Esophagus (tissue), 2 donors: ENCODE data around the gene STEAP3. TPM values are rescaled to one million over a fixed set of nuclear protein-coding genes. Genes with fewer than 3 reads are reported as not detected.
A peak's percentile ranks its signal among the peaks of the same experiment; 100 is the strongest.

Experiments used
- H3K27ac ChIP-seq, 2 donors: one replicate each; pipeline ENCODE4 v1.5.1; 2013; ENCODE audit warnings: low read depth in 2 of 2, mild to moderate bottlenecking in 2 of 2, inconsistent platforms in 1 of 2, low read length in 1 of 2, moderate library complexity in 1 of 2
- H3K27me3 ChIP-seq, 2 donors: one replicate each; pipeline ENCODE4 v1.6.1; 2013; ENCODE audit warnings: low read length in 2 of 2, control low read depth in 1 of 2, mild to moderate bottlenecking in 1 of 2; ENCODE audit not compliant: insufficient read depth in 2 of 2, control insufficient read depth in 1 of 2
- H3K36me3 ChIP-seq, 2 donors: one replicate each; pipeline ENCODE4 v1.6.1; 2013; ENCODE audit warnings: low read length in 1 of 2; ENCODE audit not compliant: control insufficient read depth in 2 of 2, insufficient read depth in 2 of 2
- H3K4me1 ChIP-seq, 2 donors: one replicate each; pipeline ENCODE4 v1.6.1; 2013; ENCODE audit warnings: low read length in 1 of 2; ENCODE audit not compliant: control insufficient read depth in 2 of 2, insufficient read depth in 2 of 2
- H3K4me3 ChIP-seq, 2 donors: one replicate each; pipeline ENCODE4 v1.5.1; 2013; ENCODE audit warnings: low read length in 2 of 2, mild to moderate bottlenecking in 2 of 2, low read depth in 1 of 2, moderate library complexity in 1 of 2
- H3K9me3 ChIP-seq, 2 donors: one replicate each; pipeline ENCODE4 v1.6.1; 2013; ENCODE audit warnings: mild to moderate bottlenecking in 2 of 2, low read depth in 1 of 2, low read length in 1 of 2, moderate library complexity in 1 of 2; ENCODE audit not compliant: control insufficient read depth in 2 of 2, insufficient read depth in 1 of 2
- WGBS, 2 donors: extraction: QIAGEN DNeasy Blood & Tissue Kit; methylation state at CpG; one replicate each; pipeline ENCODE4 v1.1.7; 2013; 5-methylcytosine and 5-hydroxymethylcytosine counted together
- polyA plus RNA-seq, 2 donors: library from polyadenylated mRNA; stranded (reverse); fragments of 200-250 nt; gene quantifications; one replicate each; pipeline ENCODE4 v1.2.3, GENCODE V29; 2013
- donor health status: healthy with polysubstance abuse.
- donor health status: Bipolar disorder and iron deficiency.

Gene STEAP3
- polyA plus RNA-seq, result 10 to 100 TPM in 1 of 2 donors, 1 to 10 TPM in 1; 9.6 to 10.5 TPM

GRCh38 chr2:119223521-119224390 lies at the start of gene STEAP3:
Gene STEAP3, plus strand, starts transcription at chr2:119223834. Its CDS starts 7,179 bp downstream, at chr2:119231013.
- H3K27ac ChIP-seq, result no peak within 1 kb of the TSS
- H3K9me3 ChIP-seq, result peaks cover 0 to 2% of the 10 kb centered on the region in 2 donors
- H3K36me3 ChIP-seq, result no peaks in the 10 kb centered on the region
- 0 to 1% methylated on average over 65 to 89 of the region's 89 CpGs for WGBS, 2 donors
- H3K4me1 ChIP-seq, result peaks cover 5 to 6% of the 10 kb centered on the region in 2 donors
- H3K27me3 ChIP-seq, result no peaks in the 10 kb centered on the region
- peak within 1 kb of the TSS; percentile 58 to 60 for H3K4me3 ChIP-seq

- Histone ChIP-seq H3K4me3 (no peak overlapping the region), H3K36me3 (no peaks in the 10 kb centered on the region), H3K4me1 (peaks cover 0 to 2% of the 10 kb centered on the region in 2 donors), H3K27me3 (no peaks in the 10 kb centered on the region), H3K9me3 (no peaks in the 10 kb centered on the region), H3K27ac (no peak overlapping the region)
- WGBS, 2 donors, result 67 to 70% methylated on average over 22 of the region's 22 CpGs
These were observed 49.2 kb upstream of the STEAP3 start for GRCh38 chr2:119174216-119174992.

DNA sequence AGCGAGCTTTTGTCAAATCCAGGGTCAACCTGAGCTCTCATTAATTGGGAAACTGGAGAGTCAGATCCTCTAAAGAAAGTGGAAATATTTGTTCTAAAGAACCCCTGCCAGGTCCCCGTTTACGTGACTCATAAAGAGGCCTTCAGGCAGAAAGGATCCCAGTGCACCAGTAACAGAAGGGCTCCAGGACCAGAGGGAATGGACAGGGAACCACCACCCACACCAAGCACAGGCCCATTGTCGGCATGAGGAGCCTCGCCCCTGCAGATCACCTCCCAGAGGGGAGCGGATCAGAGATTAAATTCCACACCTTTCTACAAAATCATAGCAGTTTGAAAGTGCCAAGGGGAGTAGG lies 48.7 kb upstream of the STEAP3 start:
- WGBS, 2 donors, result 66 to 76% methylated on average over 6 of the region's 6 CpGs
- Histone ChIP-seq H3K27me3 (no peaks in the 10 kb centered on the region), H3K9me3 (no peaks in the 10 kb centered on the region), H3K27ac (no peak overlapping the region), H3K4me1 (peaks cover 0 to 2% of the 10 kb centered on the region in 2 donors), H3K36me3 (no peaks in the 10 kb centered on the region), H3K4me3 (no peak overlapping the region)

GRCh38 chr2:119175517-119175916 lies 48.1 kb upstream of the STEAP3 start:
- Histone ChIP-seq H3K4me1 (peaks cover 0 to 2% of the 10 kb centered on the region in 2 donors), H3K9me3 (no peaks in the 10 kb centered on the region)
- 77 to 83% methylated on average over 10 of the region's 10 CpGs for WGBS, 2 donors

DNA sequence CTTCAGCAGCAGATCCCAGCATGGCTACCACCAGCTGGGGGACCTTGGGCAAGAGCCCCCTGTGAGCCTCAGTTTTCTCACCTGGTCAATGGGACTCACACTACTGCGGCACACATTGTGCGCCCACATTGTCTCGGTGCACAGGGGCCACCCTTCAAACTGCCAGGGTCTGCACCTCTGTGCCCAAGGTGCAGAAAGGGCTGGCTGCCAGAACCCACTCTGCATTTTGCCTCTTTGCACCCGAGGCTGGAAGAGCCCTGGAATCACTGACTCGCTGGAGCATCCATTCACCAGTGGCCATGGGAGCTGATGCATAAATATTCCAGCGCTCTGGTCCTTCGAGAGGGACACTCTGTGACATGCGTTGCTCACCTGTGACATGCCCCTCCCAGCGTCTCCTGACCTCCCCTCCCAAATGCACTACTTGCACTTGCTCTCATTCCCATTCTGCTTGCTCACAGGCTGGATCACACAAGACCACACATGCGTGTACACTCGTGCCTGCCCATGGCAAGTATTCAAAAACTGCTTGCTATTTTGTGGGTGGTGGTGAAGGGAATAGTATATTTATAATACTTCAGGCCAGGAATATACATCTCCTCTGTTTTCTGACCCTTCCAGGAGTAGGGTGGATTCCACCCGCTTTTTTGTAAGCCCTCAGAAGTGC lies 46.3 kb upstream of the STEAP3 start:
- WGBS, 2 donors, result 67 to 75% methylated on average over 12 of the region's 12 CpGs

More at GRCh38 chr2:119175517-119175916, 48.1 kb upstream of the STEAP3 start:
- Histone ChIP-seq H3K4me3 (no peak overlapping the region), H3K36me3 (no peaks in the 10 kb centered on the region), H3K27me3 (no peaks in the 10 kb centered on the region), H3K27ac (no peak overlapping the region)

GRCh38 chr2:119177838-119178190 lies 45.8 kb upstream of the STEAP3 start:
- Histone ChIP-seq H3K27ac (no peak overlapping the region), H3K9me3 (no peaks in the 10 kb centered on the region), H3K4me1 (peaks cover 0 to 2% of the 10 kb centered on the region in 2 donors), H3K4me3 (no peak overlapping the region), H3K36me3 (no peaks in the 10 kb centered on the region), H3K27me3 (no peaks in the 10 kb centered on the region)
- WGBS, 2 donors, result 50 to 52% methylated on average over 4 of the region's 4 CpGs

More for the DNA sequence above, 46.3 kb upstream of the STEAP3 start:
- H3K27me3 ChIP-seq, result no peaks in the 10 kb centered on the region
- peaks cover 0 to 2% of the 10 kb centered on the region in 2 donors for H3K4me1 ChIP-seq
- no peak overlapping the region for H3K27ac ChIP-seq
- H3K36me3 ChIP-seq, result no peaks in the 10 kb centered on the region
- no peaks in the 10 kb centered on the region for H3K9me3 ChIP-seq
- no peak overlapping the region for H3K4me3 ChIP-seq

GRCh38 chr2:119178776-119179175 lies 44.9 kb upstream of the STEAP3 start:
- Histone ChIP-seq H3K36me3 (no peaks in the 10 kb centered on the region), H3K27me3 (no peaks in the 10 kb centered on the region), H3K27ac (no peak overlapping the region), H3K4me3 (no peak overlapping the region), H3K9me3 (no peaks in the 10 kb centered on the region), H3K4me1 (peaks cover 0 to 2% of the 10 kb centered on the region in 2 donors)
- 75 to 78% methylated on average over 6 of the region's 6 CpGs for WGBS, 2 donors

DNA sequence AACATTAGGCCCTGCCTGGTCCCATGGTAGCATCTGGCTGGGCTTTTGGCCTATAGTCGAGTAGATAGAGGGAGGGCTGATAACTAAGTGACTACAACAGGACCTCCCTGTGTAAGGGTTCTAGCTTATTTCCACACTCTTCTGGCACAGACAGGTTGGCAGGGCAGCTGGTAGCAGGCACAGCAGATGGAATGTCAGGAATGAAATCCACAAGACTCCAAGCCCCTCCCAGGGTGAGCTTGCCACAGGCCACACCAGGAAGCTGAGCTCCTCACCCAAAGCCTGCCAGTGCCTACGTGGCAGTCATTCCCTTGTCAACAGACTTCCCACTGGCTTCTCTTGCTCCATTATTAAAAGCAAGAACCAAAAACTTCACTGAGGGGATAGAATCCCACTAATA lies 44.4 kb upstream of the STEAP3 start:
- H3K27me3 ChIP-seq, result no peaks in the 10 kb centered on the region
- H3K4me3 ChIP-seq, result no peak overlapping the region

GRCh38 chr2:119179991-119180390 lies 43.6 kb upstream of the STEAP3 start:
- Histone ChIP-seq H3K36me3 (no peaks in the 10 kb centered on the region), H3K27me3 (no peaks in the 10 kb centered on the region), H3K9me3 (no peaks in the 10 kb centered on the region), H3K4me3 (no peak overlapping the region), H3K27ac (no peak overlapping the region), H3K4me1 (peaks cover 0 to 2% of the 10 kb centered on the region in 2 donors)
- 88 to 90% methylated on average over 7 of the region's 7 CpGs for WGBS, 2 donors

More for the DNA sequence above, 44.4 kb upstream of the STEAP3 start:
- no peak overlapping the region for H3K27ac ChIP-seq
- no peaks in the 10 kb centered on the region for H3K9me3 ChIP-seq
- H3K4me1 ChIP-seq, result peaks cover 0 to 2% of the 10 kb centered on the region in 2 donors
- no peaks in the 10 kb centered on the region for H3K36me3 ChIP-seq
- 43 to 69% methylated on average over 2 of the region's 2 CpGs for WGBS, 2 donors
